HUES48 (cell line): ENCODE results near the gene TRIM38.
A peak's percentile ranks its signal among the peaks of the same experiment; 100 is the strongest.

Experiments used
- H3K27ac ChIP-seq: one replicate; pipeline ENCODE4 v1.7.0; 2013; ENCODE audit warnings: low read depth, low read length, inconsistent platforms
- H3K27me3 ChIP-seq: 2 replicates; pipeline ENCODE4 v1.6.1; 2013; ENCODE audit warnings: mild to moderate bottlenecking, low read length; ENCODE audit not compliant: control insufficient read depth, insufficient read depth
- H3K36me3 ChIP-seq: 2 replicates; pipeline ENCODE4 v1.6.1; 2013; ENCODE audit warnings: low read length; ENCODE audit not compliant: control insufficient read depth, insufficient read depth
- H3K4me1 ChIP-seq: 2 replicates; pipeline ENCODE4 v1.6.1; 2013; ENCODE audit warnings: mild to moderate bottlenecking, low read length; ENCODE audit not compliant: control insufficient read depth, insufficient read depth
- H3K4me3 ChIP-seq: 2 replicates; pipeline ENCODE4 v1.5.1; 2013; ENCODE audit warnings: mild to moderate bottlenecking, low read depth, low read length
- H3K9ac ChIP-seq: 2 replicates; pipeline ENCODE4 v1.6.1; 2013; ENCODE audit warnings: mild to moderate bottlenecking, low read depth, low read length, moderate library complexity
- H3K9me3 ChIP-seq: 2 replicates; pipeline ENCODE4 v1.6.1; 2013; ENCODE audit warnings: low read length; ENCODE audit not compliant: control insufficient read depth, insufficient read depth

The TRIM38 gene

GRCh38 chr6:25972902-25973301 is 10.3 kb downstream of the TRIM38 start:
- no peaks in the 10 kb centered on the region for H3K27me3 ChIP-seq
- H3K4me3 ChIP-seq: no peak overlapping the region
- H3K9me3 ChIP-seq: no peaks in the 10 kb centered on the region
- no peak overlapping the region for H3K27ac ChIP-seq
- no peak overlapping the region for H3K9ac ChIP-seq
- H3K4me1 ChIP-seq: no peaks in the 10 kb centered on the region
- H3K36me3 ChIP-seq: peaks cover 61% of the 10 kb centered on the region

GRCh38 chr6:25973923-25974555 is 11.4 kb downstream of the TRIM38 start:
- no peaks in the 10 kb centered on the region for H3K4me1 ChIP-seq
- peaks cover 65% of the 10 kb centered on the region for H3K36me3 ChIP-seq
- H3K27ac ChIP-seq: no peak overlapping the region

GRCh38 chr6:25975923-25976560 is 13.4 kb downstream of the TRIM38 start:
- Histone ChIP-seq H3K27me3 (no peaks in the 10 kb centered on the region), H3K9me3 (no peaks in the 10 kb centered on the region), H3K27ac (no peak overlapping the region), H3K36me3 (peaks cover 55% of the 10 kb centered on the region), H3K9ac (no peak overlapping the region), H3K4me1 (no peaks in the 10 kb centered on the region), H3K4me3 (no peak overlapping the region)

More at GRCh38 chr6:25973923-25974555, 11.4 kb downstream of the TRIM38 start:
- H3K9ac ChIP-seq: no peak overlapping the region
- no peak overlapping the region for H3K4me3 ChIP-seq
- H3K9me3 ChIP-seq: no peaks in the 10 kb centered on the region
- H3K27me3 ChIP-seq: no peaks in the 10 kb centered on the region

GRCh38 chr6:25980935-25981334 is 18.3 kb downstream of the TRIM38 start:
- no peak overlapping the region for H3K9ac ChIP-seq
- H3K36me3 ChIP-seq: peaks cover 34% of the 10 kb centered on the region
- H3K4me1 ChIP-seq: no peaks in the 10 kb centered on the region
- no peaks in the 10 kb centered on the region for H3K9me3 ChIP-seq
- H3K27ac ChIP-seq: no peak overlapping the region
- no peaks in the 10 kb centered on the region for H3K27me3 ChIP-seq
- no peak overlapping the region for H3K4me3 ChIP-seq

- Histone ChIP-seq H3K27me3 (no peaks in the 10 kb centered on the region), H3K36me3 (peaks cover 27% of the 10 kb centered on the region), H3K27ac (no peak overlapping the region), H3K9me3 (no peaks in the 10 kb centered on the region), H3K9ac (no peak overlapping the region), H3K4me3 (no peak overlapping the region), H3K4me1 (no peaks in the 10 kb centered on the region)
Observed at GRCh38 chr6:25981568-25982263, 19.1 kb downstream of the TRIM38 start.

- Histone ChIP-seq H3K4me3 (no peak overlapping the region), H3K9me3 (no peaks in the 10 kb centered on the region), H3K27me3 (no peaks in the 10 kb centered on the region), H3K36me3 (peaks cover 17% of the 10 kb centered on the region), H3K9ac (no peak overlapping the region), H3K4me1 (peaks cover 9% of the 10 kb centered on the region), H3K27ac (no peak overlapping the region)
Observed at GRCh38 chr6:25984265-25984664, 21.7 kb downstream of the TRIM38 start.

GRCh38 chr6:25987845-25988244 is 25.2 kb downstream of the TRIM38 start:
- no peaks in the 10 kb centered on the region for H3K27me3 ChIP-seq
- H3K9me3 ChIP-seq: no peaks in the 10 kb centered on the region
- peaks cover 13% of the 10 kb centered on the region for H3K4me1 ChIP-seq
- H3K9ac ChIP-seq: no peak overlapping the region
- no peak overlapping the region for H3K27ac ChIP-seq
- H3K36me3 ChIP-seq: peaks cover 8% of the 10 kb centered on the region
- H3K4me3 ChIP-seq: no peak overlapping the region

- H3K9ac ChIP-seq: no peak overlapping the region
- no peak overlapping the region for H3K27ac ChIP-seq
- peaks cover 25% of the 10 kb centered on the region for H3K4me1 ChIP-seq
- no peak overlapping the region for H3K4me3 ChIP-seq
- no peaks in the 10 kb centered on the region for H3K36me3 ChIP-seq
- no peaks in the 10 kb centered on the region for H3K27me3 ChIP-seq
- no peaks in the 10 kb centered on the region for H3K9me3 ChIP-seq
Observed at GRCh38 chr6:25990172-25990873, 27.7 kb downstream of the TRIM38 start.

- Histone ChIP-seq H3K4me3 (peak overlapping the region; percentile 73), H3K9ac (peak overlapping the region; percentile 49), H3K36me3 (no peaks in the 10 kb centered on the region), H3K4me1 (peaks cover 35% of the 10 kb centered on the region), H3K9me3 (no peaks in the 10 kb centered on the region), H3K27ac (peak overlapping the region; percentile 37), H3K27me3 (no peaks in the 10 kb centered on the region)
Observed at GRCh38 chr6:25991785-25992412, 29.3 kb downstream of the TRIM38 start.

GRCh38 chr6:25992413-25993340 is 30.1 kb downstream of the TRIM38 start:
- Histone ChIP-seq H3K9ac (peak overlapping the region; percentile 60), H3K27me3 (no peaks in the 10 kb centered on the region), H3K4me1 (peaks cover 31% of the 10 kb centered on the region), H3K36me3 (peaks cover under 1% of the 10 kb centered on the region; the same call in 1 of the 2 replicates), H3K9me3 (no peaks in the 10 kb centered on the region), H3K4me3 (peak overlapping the region; percentile 73), H3K27ac (peak overlapping the region; percentile 50)
